GM12801 (cell line): Measurements from ENCODE around the gene FARP2.

Experiments
- TF ChIP-seq, protein P1 (sequence below): IDR thresholded peaks from one replicate; pipeline ENCODE4 v1.5.1; 2011; ENCODE audit warnings: control low read depth; ENCODE audit not compliant: insufficient read length; ENCODE audit errors: extremely low read depth

The FARP2 gene

DNA sequence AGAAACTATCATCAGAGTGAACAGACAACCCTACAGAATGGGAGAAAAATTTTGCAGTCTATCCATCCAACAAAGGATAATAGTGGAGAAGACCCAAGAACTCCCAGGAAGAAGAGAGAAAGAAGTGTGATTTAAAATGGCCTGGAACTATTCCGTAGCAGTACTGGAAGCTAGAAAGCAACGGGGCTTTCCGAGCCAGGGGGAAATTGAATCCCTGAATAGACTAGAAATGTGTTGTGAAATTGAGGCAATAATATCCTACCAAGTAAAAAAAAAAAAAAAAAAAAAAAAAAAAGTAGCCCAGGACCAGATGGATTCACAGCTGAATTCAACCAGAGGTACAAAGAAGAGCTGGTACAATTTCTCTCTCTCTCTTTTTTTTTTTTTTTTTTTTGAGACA, 69.3 kb downstream of the FARP2 start:
- TF ChIP-seq, protein P1, sequence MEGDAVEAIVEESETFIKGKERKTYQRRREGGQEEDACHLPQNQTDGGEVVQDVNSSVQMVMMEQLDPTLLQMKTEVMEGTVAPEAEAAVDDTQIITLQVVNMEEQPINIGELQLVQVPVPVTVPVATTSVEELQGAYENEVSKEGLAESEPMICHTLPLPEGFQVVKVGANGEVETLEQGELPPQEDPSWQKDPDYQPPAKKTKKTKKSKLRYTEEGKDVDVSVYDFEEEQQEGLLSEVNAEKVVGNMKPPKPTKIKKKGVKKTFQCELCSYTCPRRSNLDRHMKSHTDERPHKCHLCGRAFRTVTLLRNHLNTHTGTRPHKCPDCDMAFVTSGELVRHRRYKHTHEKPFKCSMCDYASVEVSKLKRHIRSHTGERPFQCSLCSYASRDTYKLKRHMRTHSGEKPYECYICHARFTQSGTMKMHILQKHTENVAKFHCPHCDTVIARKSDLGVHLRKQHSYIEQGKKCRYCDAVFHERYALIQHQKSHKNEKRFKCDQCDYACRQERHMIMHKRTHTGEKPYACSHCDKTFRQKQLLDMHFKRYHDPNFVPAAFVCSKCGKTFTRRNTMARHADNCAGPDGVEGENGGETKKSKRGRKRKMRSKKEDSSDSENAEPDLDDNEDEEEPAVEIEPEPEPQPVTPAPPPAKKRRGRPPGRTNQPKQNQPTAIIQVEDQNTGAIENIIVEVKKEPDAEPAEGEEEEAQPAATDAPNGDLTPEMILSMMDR: no peak

DNA sequence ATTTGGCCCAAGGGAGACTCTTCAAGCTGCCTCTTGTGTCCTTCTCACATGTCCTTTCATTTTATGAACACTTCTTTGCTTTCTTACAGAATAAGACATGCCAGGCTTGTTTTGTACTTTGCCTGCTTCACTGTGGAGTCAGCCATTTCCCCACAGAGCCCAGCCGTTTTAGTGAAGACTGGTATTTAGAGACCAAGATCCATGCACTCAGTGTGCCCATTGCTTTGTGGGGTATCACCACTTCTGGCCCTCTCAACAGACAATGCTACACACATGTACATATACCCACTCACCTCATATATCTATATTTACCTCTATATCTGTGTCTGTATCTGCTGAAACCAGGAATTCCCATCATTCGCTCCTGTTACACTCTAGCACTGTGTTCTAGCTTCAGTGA, 74.1 kb downstream of the FARP2 start:
- TF ChIP-seq, protein P1: no peak

DNA sequence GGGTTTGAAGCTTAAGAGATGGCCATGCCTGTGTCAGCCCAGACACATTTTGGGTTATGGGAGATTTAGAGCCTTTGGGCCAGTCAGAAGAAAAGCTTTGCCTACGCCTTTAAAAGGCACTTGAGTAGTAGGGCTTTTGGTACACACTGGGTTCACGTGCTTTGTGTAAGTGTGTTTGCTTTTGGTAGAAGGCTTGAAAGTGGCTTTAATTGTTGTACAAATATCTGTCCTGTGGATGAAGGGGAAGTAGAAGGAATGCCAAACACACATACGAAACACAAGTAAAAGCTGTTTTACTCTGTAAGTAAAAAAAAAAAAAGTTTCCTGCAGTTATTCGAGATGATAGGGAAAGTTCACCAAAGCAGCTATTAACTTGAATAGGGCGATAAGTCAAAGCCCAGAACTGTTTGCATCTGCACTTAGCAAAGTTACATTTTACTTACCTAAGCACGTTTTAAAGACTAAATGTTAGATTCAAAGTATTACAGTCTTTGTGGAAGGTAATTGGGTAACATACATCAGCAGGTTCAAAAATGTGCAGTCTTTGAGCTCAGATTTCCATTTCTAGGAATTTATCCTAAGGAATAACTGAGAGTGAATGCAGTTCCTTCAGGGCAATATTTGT, 76.9 kb downstream of the FARP2 start:
- TF ChIP-seq, protein P1: no peak

DNA sequence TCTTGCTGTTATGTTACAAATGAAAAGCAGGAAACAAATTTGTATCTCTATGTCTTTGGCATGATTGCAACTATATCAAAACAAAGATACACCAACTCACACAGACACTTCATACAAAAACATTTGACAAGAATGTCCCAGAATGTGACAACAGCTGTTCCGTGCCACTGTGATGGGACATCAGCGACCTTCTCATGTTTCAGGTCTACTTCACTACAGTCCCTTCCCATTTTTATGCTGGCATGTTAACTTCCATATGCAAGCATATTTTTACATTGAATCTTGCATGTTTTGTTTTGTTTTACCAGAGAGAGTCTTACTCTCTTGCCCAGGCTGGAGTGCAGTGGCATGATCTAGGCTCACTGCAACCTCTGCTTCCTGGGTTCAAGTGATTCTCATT, 81.1 kb downstream of the FARP2 start:
- TF ChIP-seq, protein P1: no peak

DNA sequence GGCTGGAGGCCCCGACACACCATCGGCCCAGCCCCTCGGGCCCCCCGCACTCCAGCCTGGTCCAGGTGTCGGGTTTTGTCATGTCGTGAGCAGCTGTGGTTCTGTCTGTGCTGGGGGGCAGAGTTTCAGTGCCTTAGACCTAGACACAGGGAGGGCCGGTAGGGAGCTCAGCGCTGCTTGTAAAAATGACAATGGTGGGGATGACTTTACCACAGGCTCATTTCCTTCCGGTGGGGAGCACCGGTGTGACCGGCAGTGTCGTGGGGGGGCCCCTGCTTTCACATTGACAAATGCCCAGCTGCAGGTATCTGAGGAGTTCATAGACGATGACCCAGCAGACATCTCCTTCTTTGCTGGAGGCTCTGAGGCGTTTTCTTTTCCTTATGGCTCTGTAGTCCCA, 85.4 kb downstream of the FARP2 start:
- TF ChIP-seq, protein P1: no peak

DNA sequence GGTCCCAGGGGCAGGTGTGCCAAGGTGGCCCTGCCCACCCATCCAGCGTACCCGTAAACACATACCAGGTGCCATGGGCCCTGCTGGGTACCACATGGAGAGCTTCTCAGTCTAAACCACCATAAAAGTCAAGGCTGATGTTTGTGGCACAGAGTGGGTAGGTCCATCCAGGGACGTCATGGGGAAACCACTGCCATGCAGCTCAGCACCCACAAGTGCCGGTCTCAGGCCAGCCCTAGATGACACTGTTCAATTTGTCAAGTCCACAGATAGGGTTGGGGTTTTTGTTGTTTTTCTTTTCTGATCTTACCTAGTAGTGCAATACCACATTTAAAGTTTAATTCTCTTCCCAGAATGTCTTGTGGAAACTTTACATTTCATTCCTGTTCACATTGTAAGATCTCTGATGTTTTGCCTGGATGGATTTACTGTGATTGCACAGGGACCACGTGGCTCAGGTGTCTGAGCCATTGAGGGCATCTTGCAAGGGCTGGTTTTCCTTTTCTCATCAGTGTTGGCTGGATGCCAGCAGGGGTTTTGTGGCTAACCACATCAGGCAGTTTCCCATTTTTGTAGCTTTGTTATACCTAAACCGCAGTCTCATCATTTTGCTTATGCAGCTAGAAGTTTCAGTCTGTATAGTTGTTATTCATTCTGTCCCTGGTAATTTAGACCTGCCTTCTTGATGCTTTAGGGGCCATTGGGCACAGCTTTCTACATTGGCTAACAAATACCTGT, 87.6 kb downstream of the FARP2 start:
- TF ChIP-seq, protein P1: no peak

DNA sequence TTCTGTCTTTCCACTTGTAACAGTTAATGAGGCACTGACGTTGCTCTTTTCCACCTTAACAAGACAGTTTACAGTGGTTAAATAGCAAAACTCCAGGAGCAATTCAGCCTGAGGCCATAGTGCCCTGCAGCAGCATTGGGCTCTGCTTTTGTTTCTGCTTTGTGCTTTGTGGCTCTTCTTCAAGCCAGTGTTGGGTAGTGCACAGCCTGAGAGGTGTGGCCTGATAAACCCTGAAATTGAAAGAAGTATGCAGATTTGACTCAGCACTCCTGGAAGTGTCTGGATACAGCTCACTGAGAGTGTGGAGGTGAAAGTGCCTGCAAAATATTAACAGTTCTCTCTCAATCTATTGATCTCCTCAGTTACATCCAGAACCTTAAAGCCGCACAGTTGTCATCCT, 89.3 kb downstream of the FARP2 start:
- TF ChIP-seq, protein P1: no peak
